Stimulated activated CD8-positive, alpha-beta memory T cell treated with anti-CD3 and anti-CD28 coated beads, Interleukin-12 subunit alpha, Interleukin-12 subunit beta, amount 100 ng/mL, for 4 hours (primary cell): ENCODE measurements around the gene MRM3.
"Not testable (repeated sequence)": the region's sequence is repeated elsewhere in the genome, so short reads cannot be mapped to it uniquely, and the experiment has no call there.

Experiments
- DNase-seq: peaks from one replicate; pipeline ENCODE4 v3.0.0-alpha.2; 2020; ENCODE audit warnings: low read depth

The MRM3 gene

GRCh38 chr17:796609-797008 is 14.5 kb downstream of the MRM3 start:
- DNase-seq, result no peak

GRCh38 chr17:797236-797840 is 15.2 kb downstream of the MRM3 start:
- no peak for DNase-seq

GRCh38 chr17:798246-798645 is 16.1 kb downstream of the MRM3 start:
- DNase-seq, result no peak

- no peak for DNase-seq
Observed at GRCh38 chr17:799261-799660, 17.1 kb downstream of the MRM3 start.

GRCh38 chr17:800446-801242 is 18.5 kb downstream of the MRM3 start:
- no peak for DNase-seq

GRCh38 chr17:801660-802059 is 19.5 kb downstream of the MRM3 start:
- no peak for DNase-seq

- no peak for DNase-seq
Observed at GRCh38 chr17:802481-802880, 20.3 kb downstream of the MRM3 start.

GRCh38 chr17:802901-803881 is 21.0 kb downstream of the MRM3 start:
- DNase-seq, result no peak

- no peak for DNase-seq
Observed at GRCh38 chr17:804541-805435, 22.6 kb downstream of the MRM3 start.

GRCh38 chr17:805886-806285 is 23.7 kb downstream of the MRM3 start:
- DNase-seq, result not testable (repeated sequence)

GRCh38 chr17:806346-806745 is 24.2 kb downstream of the MRM3 start:
- DNase-seq, result no peak

GRCh38 chr17:806781-807522 is 24.8 kb downstream of the MRM3 start:
- DNase-seq, result no peak

GRCh38 chr17:807523-808294 is 25.6 kb downstream of the MRM3 start:
- no peak for DNase-seq

- no peak for DNase-seq
Observed at GRCh38 chr17:811051-811784, 29.1 kb downstream of the MRM3 start.

- DNase-seq, result no peak
Observed at GRCh38 chr17:812638-813204, 30.6 kb downstream of the MRM3 start.

- no peak for DNase-seq
Observed at GRCh38 chr17:814371-814770, 32.2 kb downstream of the MRM3 start.

GRCh38 chr17:819251-819650 is 37.1 kb downstream of the MRM3 start:
- DNase-seq, result no peak

- DNase-seq, result no peak
Observed at GRCh38 chr17:823501-823902, 41.3 kb downstream of the MRM3 start.

GRCh38 chr17:824378-824777 is 42.2 kb downstream of the MRM3 start:
- DNase-seq, result no peak
